MM.1S (cell line): ENCODE data around the gene SDC1.
"Not testable (repeated sequence)": the region's sequence is repeated elsewhere in the genome, so short reads cannot be mapped to it uniquely, and the experiment has no call there.

ENCODE experiments used
- DNase-seq: peaks from one replicate; pipeline ENCODE4 v3.0.0-alpha.2; 2015
- H2AFZ ChIP-seq: fragments of 300-600 bp; sonication (generic); 2 replicates; pipeline ENCODE4 v1.6.0; 2016; ENCODE audit warnings: antibody characterized with exemption, low read length
- H3F3A ChIP-seq: fragments of 300-600 bp; sonication (generic); 2 replicates; pipeline ENCODE4 v1.6.1; 2016; ENCODE audit warnings: mild to moderate bottlenecking, antibody characterized with exemption, low read length, moderate library complexity, mixed read lengths; ENCODE audit not compliant: insufficient read depth
- H3K27ac ChIP-seq: fragments of 300-600 bp; sonication (generic); 2 replicates; pipeline ENCODE4 v1.5.1; 2016; ENCODE audit warnings: mild to moderate bottlenecking, low read length
- H3K27me3 ChIP-seq: fragments of 300-600 bp; sonication (generic); replicated peaks from 2 replicates; pipeline ENCODE4 v1.6.0; 2016; ENCODE audit warnings: low read length; ENCODE audit not compliant: insufficient read depth
- H3K36me3 ChIP-seq: fragments of 300-600 bp; sonication (generic); replicated peaks from 2 replicates; pipeline ENCODE4 v1.6.1; 2016; ENCODE audit warnings: mild to moderate bottlenecking, low read length, mixed read lengths; ENCODE audit not compliant: insufficient read depth
- H3K4me1 ChIP-seq: fragments of 300-600 bp; sonication (generic); 2 replicates; pipeline ENCODE4 v1.6.1; 2016; ENCODE audit warnings: low read length, mixed read lengths
- H3K4me2 ChIP-seq: fragments of 300-600 bp; sonication (generic); 2 replicates; pipeline ENCODE4 v1.6.0; 2016; ENCODE audit warnings: low read depth, low read length
- H3K4me3 ChIP-seq: fragments of 300-600 bp; sonication (generic); 2 replicates; pipeline ENCODE4 v1.5.1; 2016; ENCODE audit warnings: low read length, mixed read lengths
- H3K79me2 ChIP-seq: fragments of 300-600 bp; sonication (generic); 2 replicates; pipeline ENCODE4 v1.6.1; 2016; ENCODE audit warnings: mixed run types, low read length, mixed read lengths
- H3K9ac ChIP-seq: fragments of 300-600 bp; sonication (generic); 2 replicates; pipeline ENCODE4 v1.6.1; 2016; ENCODE audit warnings: low read length, mixed read lengths
- H3K9me2 ChIP-seq: fragments of 300-600 bp; sonication (generic); replicated peaks from 2 replicates; pipeline ENCODE4 v1.6.1; 2016; ENCODE audit warnings: mild to moderate bottlenecking, low read length, mixed read lengths; ENCODE audit not compliant: insufficient read depth
- H3K9me3 ChIP-seq: fragments of 300-600 bp; sonication (generic); replicated peaks from 2 replicates; pipeline ENCODE4 v1.6.1; 2016; ENCODE audit warnings: mild to moderate bottlenecking, low read length, mixed read lengths; ENCODE audit not compliant: insufficient read depth
- H4K20me1 ChIP-seq: fragments of 300-600 bp; sonication (generic); 2 replicates; pipeline ENCODE4 v1.6.1; 2016; ENCODE audit warnings: mild to moderate bottlenecking, low read length, moderate library complexity, mixed read lengths; ENCODE audit not compliant: insufficient read depth
- CTCF ChIP-seq: fragments of 300-600 bp; sonication (generic); IDR thresholded peaks from 2 replicates; pipeline ENCODE4 v1.5.1; 2016; ENCODE audit warnings: antibody characterized with exemption, low read length, mixed read lengths
- EZH2 ChIP-seq: fragments of 300-600 bp; sonication (generic); optimal IDR thresholded peaks from 2 replicates; pipeline ENCODE3; 2017; ENCODE audit warnings: low read depth, mild to moderate bottlenecking, antibody characterized with exemption, low read length, mixed read lengths
- EZH2phosphoT487 ChIP-seq: fragments of 300-600 bp; sonication (generic); IDR thresholded peaks from 2 replicates; pipeline ENCODE4 v1.6.1; 2018; ENCODE audit warnings: antibody characterized with exemption, low read length

The SDC1 gene

GRCh38 chr2:20235655-20236305 lies 10.8 kb upstream of the SDC1 start:
- Histone ChIP-seq H3K9ac (no peak overlapping the region), H3K4me2 (no peak overlapping the region), H3K9me2 (no peaks in the 10 kb centered on the region), H4K20me1 (no peaks in the 10 kb centered on the region), H3K4me1 (peaks cover 6% of the 10 kb centered on the region; the same call in 1 of the 2 replicates), H3K9me3 (no peaks in the 10 kb centered on the region), H3K36me3 (no peaks in the 10 kb centered on the region), H2AFZ (no peak overlapping the region), H3K27me3 (no peaks in the 10 kb centered on the region), H3K79me2 (no peaks in the 10 kb centered on the region), H3F3A (no peaks in the 10 kb centered on the region), H3K4me3 (no peak overlapping the region), H3K27ac (no peak overlapping the region)
- DNase-seq, result no peak
- no peak for TF ChIP-seq CTCF
- TF ChIP-seq EZH2, result no peak
- no peak for TF ChIP-seq EZH2phosphoT487

GRCh38 chr2:20234597-20234996 lies 9.7 kb upstream of the SDC1 start:
- H3K36me3 ChIP-seq, H3K9me2 ChIP-seq, H3K4me1 ChIP-seq, H3K9me3 ChIP-seq, H4K20me1 ChIP-seq, H3K27ac ChIP-seq, H3K27me3 ChIP-seq, H3K4me3 ChIP-seq, DNase-seq, H3F3A ChIP-seq, H3K4me2 ChIP-seq, H2AFZ ChIP-seq, H3K9ac ChIP-seq, H3K79me2 ChIP-seq: not testable (repeated sequence)

- Histone ChIP-seq H3K9me2 (no peaks in the 10 kb centered on the region), H2AFZ (no peak overlapping the region), H3K36me3 (no peaks in the 10 kb centered on the region), H3K9ac (no peak overlapping the region), H3K79me2 (no peaks in the 10 kb centered on the region), H3K9me3 (no peaks in the 10 kb centered on the region), H3F3A (no peaks in the 10 kb centered on the region), H4K20me1 (no peaks in the 10 kb centered on the region), H3K4me3 (no peak overlapping the region), H3K27me3 (no peaks in the 10 kb centered on the region), H3K4me1 (peaks cover 6% of the 10 kb centered on the region; the same call in 1 of the 2 replicates), H3K4me2 (no peak overlapping the region), H3K27ac (no peak overlapping the region)
- no peak for TF ChIP-seq EZH2
- no peak for TF ChIP-seq CTCF
- no peak for TF ChIP-seq EZH2phosphoT487
- no peak for DNase-seq
These were observed 7.9 kb upstream of the SDC1 start for GRCh38 chr2:20232837-20233207.

GRCh38 chr2:20231598-20232026 lies 6.7 kb upstream of the SDC1 start:
- H3K27ac ChIP-seq, result no peak overlapping the region
- no peak overlapping the region for H3K9ac ChIP-seq
- no peaks in the 10 kb centered on the region for H3K9me3 ChIP-seq
- H3K4me2 ChIP-seq, result no peak overlapping the region
- TF ChIP-seq EZH2phosphoT487 (no peak), CTCF (no peak), EZH2 (no peak)
- no peak for DNase-seq
- no peaks in the 10 kb centered on the region for H3K79me2 ChIP-seq
- no peaks in the 10 kb centered on the region for H4K20me1 ChIP-seq
- no peaks in the 10 kb centered on the region for H3K36me3 ChIP-seq
- no peaks in the 10 kb centered on the region for H3K9me2 ChIP-seq
- H3K27me3 ChIP-seq, result no peaks in the 10 kb centered on the region
- H3F3A ChIP-seq, result no peaks in the 10 kb centered on the region
- no peak overlapping the region for H2AFZ ChIP-seq
- H3K4me3 ChIP-seq, result no peak overlapping the region
- H3K4me1 ChIP-seq, result peaks cover 6% of the 10 kb centered on the region; the same call in 1 of the 2 replicates
